GM18505 (cell line): ENCODE measurements around the gene KLHL17.
"Not testable (repeated sequence)": the region's sequence is repeated elsewhere in the genome, so short reads cannot be mapped to it uniquely, and the experiment has no call there.

Source experiments
- ATAC-seq: cut with Tn5 transposase; IDR thresholded peaks from one replicate; pipeline ENCODE4 v1.9.1; 2021; ENCODE audit not compliant: unreplicated experiment
- POLR2A ChIP-seq: IDR thresholded peaks from 4 replicates; pipeline ENCODE4 v1.6.1; 2011; ENCODE audit warnings: borderline replicate concordance; ENCODE audit not compliant: insufficient read depth, insufficient read length; ENCODE audit errors: extremely low read depth

Gene KLHL17

GRCh38 chr1:984476-984814 lies 24.1 kb downstream of the KLHL17 start:
- no peak for TF ChIP-seq POLR2A
- no peak for ATAC-seq

GRCh38 chr1:985126-985525 lies 24.7 kb downstream of the KLHL17 start:
- no peak for ATAC-seq
- no peak for TF ChIP-seq POLR2A

DNA sequence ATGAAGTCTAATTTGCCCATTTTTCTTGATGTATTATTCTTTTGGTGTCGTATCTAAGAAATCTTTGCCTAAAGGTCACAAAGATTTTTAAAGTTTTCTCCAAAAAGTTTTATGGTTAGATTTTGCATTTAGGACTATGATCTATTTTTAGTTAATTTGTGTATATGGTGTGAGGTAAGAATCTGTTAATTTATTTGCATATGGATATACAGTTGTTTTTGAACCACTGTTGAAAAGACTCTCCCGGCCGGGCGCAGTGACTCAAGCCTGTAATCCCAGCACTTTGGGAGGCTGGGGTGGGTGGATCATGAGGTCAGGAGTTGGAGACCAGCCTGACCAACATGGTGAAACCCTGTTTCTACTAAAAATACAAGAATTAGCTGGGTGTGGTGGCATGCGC lies 27.7 kb downstream of the KLHL17 start:
- ATAC-seq, result not testable (repeated sequence)

- not testable (repeated sequence) for ATAC-seq
Measured at GRCh38 chr1:991275-991674, 30.9 kb downstream of the KLHL17 start.

GRCh38 chr1:991895-992294 lies 31.5 kb downstream of the KLHL17 start:
- no peak for ATAC-seq
- TF ChIP-seq POLR2A, result no peak

- no peak for TF ChIP-seq POLR2A
- no peak for ATAC-seq
Measured at GRCh38 chr1:992362-992761, 32.0 kb downstream of the KLHL17 start.

- ATAC-seq, result no peak
- TF ChIP-seq POLR2A, result no peak
Measured at GRCh38 chr1:993379-993995, 33.1 kb downstream of the KLHL17 start.

DNA sequence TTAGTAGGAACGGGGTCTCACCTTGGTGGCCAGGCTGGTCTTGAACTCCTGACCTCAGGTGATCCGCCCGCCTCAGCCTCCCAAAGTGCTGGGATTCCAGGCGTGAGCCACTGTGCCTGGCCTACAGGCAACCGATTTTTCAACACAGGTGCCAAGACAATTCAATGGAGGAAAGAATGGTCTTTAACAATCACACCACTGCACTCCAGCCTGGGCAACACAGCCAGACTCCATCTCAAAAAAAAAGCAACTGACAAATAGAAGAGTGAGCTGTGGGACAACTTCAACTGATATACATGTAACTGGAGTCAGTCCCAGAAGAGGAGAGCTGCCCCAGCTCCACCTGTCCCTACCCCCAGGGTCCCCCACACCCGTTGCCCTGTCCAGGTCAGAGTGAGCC lies 34.2 kb downstream of the KLHL17 start:
- ATAC-seq, result not testable (repeated sequence)

DNA sequence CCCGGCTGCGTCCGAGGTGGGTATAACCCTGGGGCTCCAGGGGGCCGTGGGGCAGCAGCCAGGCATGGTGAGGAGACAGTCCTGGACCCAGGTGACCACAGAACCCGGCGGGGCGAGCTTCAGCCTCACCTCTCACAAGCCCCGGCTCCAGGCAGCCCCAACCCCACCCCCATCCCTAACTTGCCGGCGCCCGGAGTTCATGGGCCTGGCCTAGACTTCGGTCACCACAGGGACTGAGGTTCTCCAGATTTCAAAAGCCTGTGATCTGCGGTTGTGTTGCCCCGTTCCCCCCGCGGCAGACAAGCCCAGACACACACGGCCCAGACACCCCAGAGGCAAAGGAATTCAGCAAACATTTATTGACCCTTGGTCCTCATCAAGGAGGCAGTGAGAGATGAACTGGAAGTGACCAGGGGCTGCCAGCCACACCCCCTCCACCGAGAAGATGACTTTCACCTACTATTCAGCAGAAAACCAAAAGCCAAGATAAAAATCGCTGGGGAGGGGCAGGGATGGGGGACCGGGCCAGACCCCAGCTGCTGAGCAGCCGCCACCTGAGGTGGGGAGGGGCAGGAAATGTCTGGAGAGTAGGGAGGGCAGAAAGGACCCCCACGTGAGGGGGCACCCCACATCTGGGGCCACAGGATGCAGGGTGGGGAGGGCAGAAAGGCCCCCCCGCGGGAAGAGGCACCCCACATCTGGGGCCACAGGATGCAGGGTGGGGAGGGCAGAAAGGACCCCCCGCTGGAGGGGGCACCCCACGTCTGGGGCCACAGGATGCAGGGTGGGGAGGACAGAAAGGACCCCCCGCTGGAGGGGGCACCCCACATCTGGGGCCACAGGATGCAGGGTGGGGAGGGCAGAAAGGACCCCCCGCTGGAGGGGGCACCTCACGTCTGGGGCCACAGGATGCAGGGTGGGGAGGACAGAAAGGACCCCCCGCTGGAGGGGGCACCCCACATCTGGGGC lies 35.6 kb downstream of the KLHL17 start:
- no peak for TF ChIP-seq POLR2A
- no peak for ATAC-seq

DNA sequence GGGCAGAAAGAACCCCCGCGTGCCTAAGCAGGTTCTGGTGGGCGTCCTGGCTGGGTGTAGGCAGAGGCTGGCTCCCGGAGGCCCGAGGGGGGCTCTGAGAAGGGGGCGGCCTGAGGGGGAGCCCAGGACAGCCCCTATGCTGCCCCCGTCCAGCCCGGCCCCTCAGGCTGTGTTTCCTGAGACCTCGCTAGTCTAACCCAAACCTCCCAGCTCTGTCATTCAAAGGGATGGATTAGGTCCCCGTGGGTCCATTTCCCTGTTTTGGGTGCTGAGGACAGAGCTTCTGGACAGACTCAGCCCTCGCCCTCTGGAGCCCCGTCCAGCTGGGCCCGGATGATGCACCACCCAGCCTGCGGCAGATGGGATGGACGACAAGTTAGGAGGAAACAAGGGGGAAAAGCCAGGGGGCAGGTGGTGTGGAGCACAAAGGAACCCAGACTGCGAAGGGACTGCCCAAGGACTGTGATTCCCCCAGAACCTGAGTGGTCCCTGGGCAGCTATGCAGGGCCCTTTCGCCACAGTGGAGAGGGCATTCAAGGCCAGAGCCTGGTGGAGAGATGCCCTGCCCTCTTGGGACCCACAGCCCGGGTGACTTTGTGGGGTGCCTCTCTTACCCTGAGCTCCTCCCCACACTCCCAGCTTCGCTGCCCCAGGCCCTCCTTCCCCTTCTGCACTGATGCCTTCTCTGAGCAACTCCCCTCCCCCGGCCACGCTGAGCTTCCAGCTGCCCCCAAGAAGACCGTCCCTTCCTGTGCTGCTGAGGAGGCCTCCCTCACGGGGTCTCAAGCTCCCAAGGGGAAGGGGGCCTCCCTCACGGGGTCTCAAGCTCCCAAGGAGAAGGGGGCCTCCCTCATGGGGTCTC lies 36.7 kb downstream of the KLHL17 start:
- no peak for ATAC-seq
- TF ChIP-seq POLR2A, result no peak

GRCh38 chr1:997713-997992 lies 37.3 kb downstream of the KLHL17 start:
- no peak for TF ChIP-seq POLR2A
- no peak for ATAC-seq

GRCh38 chr1:997993-998744 lies 37.8 kb downstream of the KLHL17 start:
- ATAC-seq, result no peak
- no peak for TF ChIP-seq POLR2A

DNA sequence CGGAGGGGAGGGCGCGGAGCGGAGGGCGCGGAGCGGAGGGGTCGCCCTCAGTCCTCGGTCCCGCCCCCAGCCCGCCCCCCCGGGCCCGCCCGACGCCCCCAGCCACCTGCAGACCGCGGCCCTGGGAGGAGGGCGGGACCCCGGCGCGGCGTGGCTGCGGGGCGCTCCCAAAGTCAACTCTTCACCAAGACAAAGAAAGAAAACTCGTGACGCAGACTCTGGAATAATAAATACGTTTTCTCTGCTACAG lies 38.3 kb downstream of the KLHL17 start:
- TF ChIP-seq POLR2A, result no peak
- no peak for ATAC-seq
